ENCODE results near the gene PYCR2. TPM values are rescaled to one million over a fixed set of nuclear protein-coding genes. Genes with fewer than 3 reads are reported as not detected.

PYCR2 gene
- total RNA-seq, 1 donor from 2014 or later: 54.8 TPM

GRCh38 chr1:225953315-225953714 lies 29.3 kb upstream of the PYCR2 start:
- Mint-ChIP-seq H3K9me3 (ENCODE audit: low read depth) (no peaks in the 10 kb centered on the region), H3K4me1 (ENCODE audit: low read depth) (peaks cover 3% of the 10 kb centered on the region), H3K4me3 (ENCODE audit: low read depth) (no peak overlapping the region), H3K27me3 (peaks cover 48% of the 10 kb centered on the region), H3K36me3 (ENCODE audit: insufficient read depth) (no peaks in the 10 kb centered on the region), H3K27ac (no peak overlapping the region)
- no peak for DNase-seq (ENCODE audit: low spot score, unreplicated experiment)
- no peak for TF ChIP-seq CTCF (IDR thresholded peaks at IDR 0.05; ENCODE audit: unreplicated experiment)

GRCh38 chr1:225950905-225951497 lies 27.0 kb upstream of the PYCR2 start:
- Mint-ChIP-seq H3K4me1 (ENCODE audit: low read depth) (peaks cover 3% of the 10 kb centered on the region), H3K27me3 (peaks cover 58% of the 10 kb centered on the region), H3K36me3 (ENCODE audit: insufficient read depth) (no peaks in the 10 kb centered on the region), H3K4me3 (ENCODE audit: low read depth) (no peak overlapping the region), H3K9me3 (ENCODE audit: low read depth) (no peaks in the 10 kb centered on the region), H3K27ac (no peak overlapping the region)
- no peak for DNase-seq (ENCODE audit: low spot score, unreplicated experiment)
- no peak for TF ChIP-seq CTCF (IDR thresholded peaks at IDR 0.05; ENCODE audit: unreplicated experiment)

- H3K27me3 Mint-ChIP-seq: peaks cover 65% of the 10 kb centered on the region
- H3K9me3 Mint-ChIP-seq (ENCODE audit: low read depth): no peaks in the 10 kb centered on the region
- no peak overlapping the region for H3K27ac Mint-ChIP-seq
- peaks cover 10% of the 10 kb centered on the region for H3K4me1 Mint-ChIP-seq (ENCODE audit: low read depth)
- no peak overlapping the region for H3K4me3 Mint-ChIP-seq (ENCODE audit: low read depth)
- no peaks in the 10 kb centered on the region for H3K36me3 Mint-ChIP-seq (ENCODE audit: insufficient read depth)
- no peak for DNase-seq (ENCODE audit: low spot score, unreplicated experiment)
- TF ChIP-seq CTCF (IDR thresholded peaks at IDR 0.05; ENCODE audit: unreplicated experiment): no peak
Measured at GRCh38 chr1:225949041-225949440, 25.0 kb upstream of the PYCR2 start.

- H3K27ac Mint-ChIP-seq: no peak overlapping the region
- no peak for TF ChIP-seq CTCF (IDR thresholded peaks at IDR 0.05; ENCODE audit: unreplicated experiment)
- H3K4me3 Mint-ChIP-seq (ENCODE audit: low read depth): no peak overlapping the region
- H3K27me3 Mint-ChIP-seq: peaks cover 59% of the 10 kb centered on the region
- no peak for DNase-seq (ENCODE audit: low spot score, unreplicated experiment)
- H3K36me3 Mint-ChIP-seq (ENCODE audit: insufficient read depth): no peaks in the 10 kb centered on the region
- H3K9me3 Mint-ChIP-seq (ENCODE audit: low read depth): no peaks in the 10 kb centered on the region
- peaks cover 10% of the 10 kb centered on the region for H3K4me1 Mint-ChIP-seq (ENCODE audit: low read depth)
Measured at GRCh38 chr1:225946803-225947202, 22.8 kb upstream of the PYCR2 start.

- TF ChIP-seq CTCF (IDR thresholded peaks at IDR 0.05; ENCODE audit: unreplicated experiment): no peak
- Mint-ChIP-seq H3K36me3 (ENCODE audit: insufficient read depth) (no peaks in the 10 kb centered on the region), H3K4me1 (ENCODE audit: low read depth) (peaks cover 10% of the 10 kb centered on the region), H3K27ac (no peak overlapping the region), H3K4me3 (ENCODE audit: low read depth) (no peak overlapping the region), H3K27me3 (peaks cover 58% of the 10 kb centered on the region), H3K9me3 (ENCODE audit: low read depth) (no peaks in the 10 kb centered on the region)
- no peak for DNase-seq (ENCODE audit: low spot score, unreplicated experiment)
Measured at GRCh38 chr1:225946082-225946620, 22.1 kb upstream of the PYCR2 start.

Measured in progenitor cell of endocrine pancreas (in vitro differentiated cells).